ENCODE results near the gene ANLN.

ANLN gene

GRCh38 chr7:36389371-36390198, at the start of gene ANLN:
ANLN (plus strand) TSS chr7:36389862; CDS start chr7:36390027, 165 bp downstream.
- peak; percentile 98 for DNase-seq (ENCODE audit: low read depth)
- peak within 1 kb of the TSS; percentile 65 for H3K4me3 ChIP-seq (ENCODE audit: low read depth, low read length)
- TF ChIP-seq CTCF (conservative IDR thresholded peaks at IDR 0.05; ENCODE audit: low read depth, low read length): no peak

DNA sequence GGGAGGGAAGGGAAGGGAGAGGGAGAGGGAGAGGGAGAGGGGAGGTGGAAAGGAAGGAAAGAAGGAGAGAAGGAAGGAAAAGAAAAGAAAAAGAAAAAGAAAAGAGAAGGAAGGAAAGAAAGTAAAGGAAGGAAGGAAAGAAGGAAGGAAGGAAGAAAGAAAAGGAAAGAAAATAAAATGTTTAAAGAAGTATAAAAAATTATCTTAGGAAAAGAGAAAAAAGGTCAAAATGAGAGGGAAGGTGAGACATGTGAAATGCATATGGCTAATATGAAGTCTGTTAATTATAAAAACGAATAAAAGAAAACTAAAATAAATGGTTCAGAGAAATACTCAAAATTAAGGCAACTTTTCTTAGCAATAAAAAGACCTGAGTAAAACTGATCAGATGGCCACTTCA, 46.1 kb upstream of the ANLN start:
- no peak for DNase-seq (ENCODE audit: low read depth)
- no peak for TF ChIP-seq CTCF (conservative IDR thresholded peaks at IDR 0.05; ENCODE audit: low read depth, low read length)
- no peak overlapping the region for H3K4me3 ChIP-seq (ENCODE audit: low read depth, low read length)

DNA sequence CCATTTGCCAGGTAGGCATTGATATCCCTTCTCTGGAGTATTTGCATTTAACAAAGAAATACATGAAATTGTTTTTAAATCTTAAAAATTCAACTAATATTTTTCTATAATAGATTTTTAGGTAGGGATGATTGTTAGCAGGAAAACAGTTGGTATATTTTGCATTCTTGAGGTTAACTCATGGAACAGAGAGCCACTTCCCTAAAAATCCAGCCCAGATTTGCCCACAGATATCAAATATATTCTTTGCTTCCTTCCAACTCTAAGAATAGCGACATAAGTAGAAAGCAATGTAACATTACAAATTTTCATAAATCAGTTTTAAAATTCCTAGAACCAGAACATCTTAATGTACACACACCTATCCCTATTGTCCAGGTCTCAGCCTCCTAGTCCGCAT, 45.0 kb upstream of the ANLN start:
- DNase-seq (ENCODE audit: low read depth): no peak
- no peak overlapping the region for H3K4me3 ChIP-seq (ENCODE audit: low read depth, low read length)
- no peak for TF ChIP-seq CTCF (conservative IDR thresholded peaks at IDR 0.05; ENCODE audit: low read depth, low read length)

- no peak overlapping the region for H3K4me3 ChIP-seq (ENCODE audit: low read depth, low read length)
- TF ChIP-seq CTCF (conservative IDR thresholded peaks at IDR 0.05; ENCODE audit: low read depth, low read length): no peak
- peak; percentile 44 for DNase-seq (ENCODE audit: low read depth)
Measured at GRCh38 chr7:36346260-36346831, 43.3 kb upstream of the ANLN start.

GRCh38 chr7:36348256-36348655, 41.4 kb upstream of the ANLN start:
- peak; percentile 91 for DNase-seq (ENCODE audit: low read depth)
- TF ChIP-seq CTCF (conservative IDR thresholded peaks at IDR 0.05; ENCODE audit: low read depth, low read length): no peak
- no peak overlapping the region for H3K4me3 ChIP-seq (ENCODE audit: low read depth, low read length)

- DNase-seq (ENCODE audit: low read depth): peak; percentile 16
- no peak for TF ChIP-seq CTCF (conservative IDR thresholded peaks at IDR 0.05; ENCODE audit: low read depth, low read length)
Measured at GRCh38 chr7:36348771-36349170, 40.9 kb upstream of the ANLN start.

DNA sequence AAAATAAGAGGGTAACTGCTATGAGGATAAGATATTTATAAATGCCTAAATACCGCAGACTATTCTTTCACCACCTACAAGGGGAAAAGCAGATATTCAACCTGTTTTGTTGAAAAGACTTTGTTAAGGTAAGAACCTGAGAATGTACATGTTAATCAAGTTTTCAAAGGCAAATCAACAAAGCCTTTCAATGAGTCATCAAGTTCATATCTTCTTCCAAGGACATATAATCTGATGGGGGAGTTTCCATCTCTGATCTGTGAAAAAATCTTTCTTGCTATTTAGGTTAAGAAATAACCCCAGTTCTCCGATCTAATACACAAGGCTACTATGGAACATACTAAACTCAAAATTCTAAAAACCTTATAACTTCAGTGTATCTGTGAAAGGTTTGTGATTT, 40.0 kb upstream of the ANLN start:
- no peak overlapping the region for H3K4me3 ChIP-seq (ENCODE audit: low read depth, low read length)
- peak; percentile 45 for DNase-seq (ENCODE audit: low read depth)
- TF ChIP-seq CTCF (conservative IDR thresholded peaks at IDR 0.05; ENCODE audit: low read depth, low read length): no peak

More at GRCh38 chr7:36348771-36349170, 40.9 kb upstream of the ANLN start:
- no peak overlapping the region for H3K4me3 ChIP-seq (ENCODE audit: low read depth, low read length)
